ENCODE measurements around the gene TEX9.
A peak's percentile ranks its signal among the peaks of the same experiment; 100 is the strongest.
"Not testable (repeated sequence)": the region's sequence is repeated elsewhere in the genome, so short reads cannot be mapped to it uniquely, and the experiment has no call there.

The TEX9 gene

GRCh38 chr15:56365075-56365711 is at the start of gene TEX9:
Gene TEX9, plus strand, starts transcription at chr15:56365426. Its CDS starts 25 bp downstream, at chr15:56365451.
- DNase-seq, result peak; percentile 70

GRCh38 chr15:56316561-56316960 is 48.7 kb upstream of the TEX9 start:
- not testable (repeated sequence) for DNase-seq

GRCh38 chr15:56320316-56320715 is 44.9 kb upstream of the TEX9 start:
- DNase-seq, result no peak

GRCh38 chr15:56320861-56321260 is 44.4 kb upstream of the TEX9 start:
- DNase-seq, result no peak

- no peak for DNase-seq
Observed at GRCh38 chr15:56322444-56322843, 42.8 kb upstream of the TEX9 start.

GRCh38 chr15:56323435-56323834 is 41.8 kb upstream of the TEX9 start:
- no peak for DNase-seq

GRCh38 chr15:56325186-56325585 is 40.0 kb upstream of the TEX9 start:
- no peak for DNase-seq

GRCh38 chr15:56327721-56328502 is 37.3 kb upstream of the TEX9 start:
- DNase-seq, result no peak

GRCh38 chr15:56337084-56337725 is 28.0 kb upstream of the TEX9 start:
- DNase-seq, result no peak

- DNase-seq, result no peak
Observed at GRCh38 chr15:56339594-56339993, 25.6 kb upstream of the TEX9 start.

- no peak for DNase-seq
Observed at GRCh38 chr15:56341201-56341600, 24.0 kb upstream of the TEX9 start.

GRCh38 chr15:56342653-56343052 is 22.6 kb upstream of the TEX9 start:
- no peak for DNase-seq

- DNase-seq, result no peak
Observed at GRCh38 chr15:56343879-56344278, 21.3 kb upstream of the TEX9 start.

GRCh38 chr15:56344336-56344735 is 20.9 kb upstream of the TEX9 start:
- no peak for DNase-seq

GRCh38 chr15:56346414-56346813 is 18.8 kb upstream of the TEX9 start:
- DNase-seq, result no peak

GRCh38 chr15:56349554-56349953 is 15.7 kb upstream of the TEX9 start:
- DNase-seq, result no peak

- no peak for DNase-seq
Observed at GRCh38 chr15:56351353-56351752, 13.9 kb upstream of the TEX9 start.

- DNase-seq, result no peak
Observed at GRCh38 chr15:56351957-56352506, 13.2 kb upstream of the TEX9 start.

- no peak for DNase-seq
Observed at GRCh38 chr15:56353119-56353518, 12.1 kb upstream of the TEX9 start.

- DNase-seq, result no peak
Observed at GRCh38 chr15:56353740-56354139, 11.5 kb upstream of the TEX9 start.

GRCh38 chr15:56356616-56357015 is 8.6 kb upstream of the TEX9 start:
- no peak for DNase-seq

GRCh38 chr15:56358604-56359003 is 6.6 kb upstream of the TEX9 start:
- DNase-seq, result no peak

GRCh38 chr15:56361987-56362386 is 3.2 kb upstream of the TEX9 start:
- no peak for DNase-seq

GRCh38 chr15:56366211-56366610 is 985 bp downstream of the TEX9 start:
- DNase-seq, result no peak

Measured in CD4-positive, alpha-beta T cell treated with Interleukin-10 for 1 hour (primary cell).